ENCODE results near the gene OR1J1.

The OR1J1 gene, protein sequence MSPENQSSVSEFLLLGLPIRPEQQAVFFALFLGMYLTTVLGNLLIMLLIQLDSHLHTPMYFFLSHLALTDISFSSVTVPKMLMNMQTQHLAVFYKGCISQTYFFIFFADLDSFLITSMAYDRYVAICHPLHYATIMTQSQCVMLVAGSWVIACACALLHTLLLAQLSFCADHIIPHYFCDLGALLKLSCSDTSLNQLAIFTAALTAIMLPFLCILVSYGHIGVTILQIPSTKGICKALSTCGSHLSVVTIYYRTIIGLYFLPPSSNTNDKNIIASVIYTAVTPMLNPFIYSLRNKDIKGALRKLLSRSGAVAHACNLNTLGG

DNA sequence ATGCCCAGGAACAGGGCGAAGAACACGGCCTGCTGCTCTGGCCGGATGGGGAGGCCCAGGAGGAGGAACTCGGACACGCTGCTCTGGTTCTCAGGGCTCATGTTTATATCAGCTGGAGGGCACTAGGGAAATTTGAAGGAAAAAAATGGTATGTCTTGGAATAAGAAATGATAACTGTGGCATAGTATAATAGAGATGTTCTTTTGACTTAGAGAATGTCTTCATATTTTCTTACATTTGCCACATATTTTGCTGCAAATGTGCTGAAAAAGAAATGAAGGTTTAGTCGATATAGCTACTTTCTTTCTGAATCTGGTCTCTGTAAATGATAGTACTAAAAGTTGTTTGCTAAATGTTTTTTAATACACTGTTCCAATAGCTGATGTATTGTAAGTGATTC lies at the start of gene OR1J1:
TSS of gene OR1J1 (minus strand) at position 101 of the 400 bp plus-strand sequence. CDS start at position 101, 0 bp downstream.
- no peak for DNase-seq (ENCODE audit: low spot score)

DNA sequence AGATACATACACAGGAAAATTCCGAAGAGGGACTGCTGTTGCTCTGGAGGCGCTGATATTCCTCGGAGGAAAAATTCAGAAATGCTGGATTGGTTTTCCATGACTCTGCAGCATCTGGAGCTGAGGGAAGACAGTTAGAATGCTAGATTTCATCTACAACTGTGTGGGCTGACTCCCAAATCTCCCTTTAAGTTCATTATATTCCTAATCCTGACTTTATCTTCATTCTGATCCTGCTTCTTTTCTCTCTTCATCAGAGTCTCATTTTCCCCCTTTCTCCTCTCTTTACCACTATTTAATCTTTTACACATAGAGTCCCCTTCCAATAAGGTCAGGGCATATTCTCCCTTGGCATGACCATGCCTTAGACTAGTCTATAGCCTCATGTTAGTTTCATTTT lies 49.5 kb upstream of the OR1J1 start, which contains the start of gene OR1N1:
TSS of gene OR1N1 (minus strand) at position 101 of the 400 bp plus-strand sequence. CDS start at position 101, 0 bp downstream.
- DNase-seq (ENCODE audit: low spot score): no peak

DNA sequence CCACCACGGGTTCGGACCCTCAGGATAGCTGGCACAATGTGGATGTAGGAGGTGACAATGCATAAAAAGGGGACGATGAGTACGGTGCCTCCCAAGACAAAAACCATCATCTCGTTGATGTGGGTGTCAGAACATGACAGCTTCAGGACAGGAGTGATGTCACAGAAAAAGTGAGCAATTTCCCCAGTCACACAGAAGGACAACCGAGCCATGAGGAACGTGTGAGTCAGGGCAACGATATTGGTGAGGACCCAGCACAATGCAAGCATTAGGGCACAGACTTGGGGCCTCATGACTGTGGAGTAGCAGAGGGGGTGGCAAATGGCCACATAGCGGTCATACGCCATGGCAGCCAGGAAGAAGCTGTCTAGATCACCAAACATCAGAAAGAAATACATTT lies 48.9 kb upstream of the OR1J1 start:
- no peak for DNase-seq (ENCODE audit: low spot score)

DNA sequence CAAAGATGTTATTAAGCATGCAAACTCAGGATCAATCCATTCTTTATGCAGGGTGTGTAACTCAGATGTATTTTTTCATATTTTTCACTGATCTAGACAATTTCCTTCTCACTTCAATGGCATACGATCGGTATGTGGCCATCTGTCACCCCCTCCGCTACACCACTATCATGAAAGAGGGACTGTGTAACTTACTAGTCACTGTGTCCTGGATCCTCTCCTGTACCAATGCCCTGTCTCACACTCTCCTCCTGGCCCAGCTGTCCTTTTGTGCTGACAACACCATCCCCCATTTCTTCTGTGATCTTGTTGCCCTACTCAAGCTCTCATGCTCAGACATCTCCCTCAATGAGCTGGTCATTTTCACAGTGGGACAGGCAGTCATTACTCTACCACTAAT lies 41.6 kb upstream of the OR1J1 start:
- no peak for DNase-seq (ENCODE audit: low spot score)

DNA sequence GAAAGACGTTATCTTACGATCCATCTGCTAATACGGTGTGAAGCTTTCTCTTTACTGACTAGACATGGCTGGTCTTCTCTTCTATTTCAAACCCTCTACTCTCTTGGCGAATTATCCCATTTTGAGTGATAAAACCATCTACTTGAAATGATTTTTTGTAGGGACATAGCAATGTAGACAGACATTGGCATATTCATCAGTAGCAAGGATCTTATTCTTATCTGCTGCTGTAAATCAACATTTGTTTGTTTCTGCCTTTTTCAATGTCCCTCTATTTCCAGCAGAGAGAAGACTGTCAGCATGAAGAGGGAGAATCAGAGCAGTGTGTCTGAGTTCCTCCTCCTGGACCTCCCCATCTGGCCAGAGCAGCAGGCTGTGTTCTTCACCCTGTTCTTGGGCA lies 41.1 kb upstream of the OR1J1 start, which contains the start of gene OR1J4:
TSS of gene OR1J4 (plus strand) at position 301 of the 400 bp plus-strand sequence. CDS start at position 301, 0 bp downstream.
- DNase-seq (ENCODE audit: low spot score): no peak

DNA sequence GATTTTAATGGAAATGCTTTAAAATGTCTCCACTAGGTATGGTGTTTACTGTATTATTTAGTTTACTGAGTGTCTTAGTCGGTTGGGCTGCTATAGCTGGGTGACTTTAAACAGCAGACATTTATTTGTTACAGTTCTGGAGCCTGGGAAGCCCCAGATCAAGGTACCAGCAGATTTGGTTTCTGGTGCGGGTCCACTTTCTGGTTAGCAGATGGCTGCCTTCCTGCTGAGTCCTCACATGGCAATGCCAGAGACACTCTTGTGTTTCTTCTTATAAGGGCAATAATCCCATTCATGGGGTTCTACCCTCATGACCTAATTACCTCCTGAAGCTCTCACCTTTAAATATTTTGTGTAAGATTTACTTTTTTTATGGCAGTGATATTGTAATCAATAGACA lies 40.5 kb upstream of the OR1J1 start:
- DNase-seq (ENCODE audit: low spot score): no peak

DNA sequence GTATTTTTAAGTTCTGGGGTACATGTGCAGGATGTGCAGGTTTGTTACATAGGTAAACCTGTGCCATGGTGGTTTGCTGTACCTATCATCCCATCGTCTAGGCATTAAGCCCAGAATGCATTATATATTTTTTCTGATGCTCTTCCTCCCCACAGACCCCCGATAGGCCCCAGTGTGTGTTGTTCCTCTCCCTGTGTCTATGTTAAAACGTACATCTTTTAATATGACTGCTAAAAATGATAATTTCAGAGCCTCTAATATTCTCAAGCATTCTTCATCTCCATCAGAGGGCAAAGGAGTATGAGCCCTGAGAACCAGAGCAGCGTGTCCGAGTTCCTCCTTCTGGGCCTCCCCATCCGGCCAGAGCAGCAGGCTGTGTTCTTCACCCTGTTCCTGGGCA lies 32.8 kb upstream of the OR1J1 start, which contains the start of gene OR1J2:
TSS of gene OR1J2 (plus strand) at position 301 of the 400 bp plus-strand sequence. CDS start at position 301, 0 bp downstream.
- no peak for DNase-seq (ENCODE audit: low spot score)

DNA sequence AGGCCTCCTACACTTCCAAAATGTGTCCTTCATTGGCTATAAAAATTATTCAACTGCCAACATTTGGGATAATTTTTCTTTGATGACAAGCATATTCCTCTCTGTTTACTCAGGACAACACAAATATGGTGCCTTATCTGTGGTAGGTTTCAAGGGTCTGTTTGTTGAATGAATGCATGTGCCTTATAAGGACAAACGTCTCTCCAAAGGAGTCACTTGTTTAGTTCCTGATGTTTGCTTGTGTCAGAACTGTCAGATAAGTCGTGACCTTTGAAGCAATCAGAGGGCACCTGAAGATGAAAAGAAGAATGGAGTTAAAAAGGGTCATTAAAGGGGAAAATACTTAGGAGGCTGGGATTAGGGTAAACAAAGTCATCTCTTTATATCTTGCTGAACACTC lies 29.2 kb upstream of the OR1J1 start:
- DNase-seq (ENCODE audit: low spot score): no peak

DNA sequence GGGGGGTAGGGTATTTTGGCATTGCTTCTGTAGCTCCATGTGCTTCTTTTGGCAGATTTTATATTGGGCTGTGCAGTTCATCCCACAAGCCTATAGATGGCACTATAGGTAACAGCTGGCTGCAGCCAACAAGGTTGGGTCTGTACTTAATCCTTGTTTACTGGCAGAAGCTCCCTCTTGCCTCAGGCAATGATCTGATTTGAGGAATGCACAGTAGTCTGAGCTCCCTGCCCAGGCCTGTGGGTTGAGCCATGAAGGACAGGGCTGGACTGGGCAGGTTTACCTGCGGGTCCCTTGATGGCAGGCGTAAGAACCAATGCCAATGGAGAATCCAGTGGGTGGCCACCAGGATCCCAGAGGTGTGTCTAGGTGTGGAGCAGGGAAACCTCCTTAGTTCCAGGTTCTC lies 21.2 kb upstream of the OR1J1 start:
- DNase-seq (ENCODE audit: low spot score): peak; percentile 68

DNA sequence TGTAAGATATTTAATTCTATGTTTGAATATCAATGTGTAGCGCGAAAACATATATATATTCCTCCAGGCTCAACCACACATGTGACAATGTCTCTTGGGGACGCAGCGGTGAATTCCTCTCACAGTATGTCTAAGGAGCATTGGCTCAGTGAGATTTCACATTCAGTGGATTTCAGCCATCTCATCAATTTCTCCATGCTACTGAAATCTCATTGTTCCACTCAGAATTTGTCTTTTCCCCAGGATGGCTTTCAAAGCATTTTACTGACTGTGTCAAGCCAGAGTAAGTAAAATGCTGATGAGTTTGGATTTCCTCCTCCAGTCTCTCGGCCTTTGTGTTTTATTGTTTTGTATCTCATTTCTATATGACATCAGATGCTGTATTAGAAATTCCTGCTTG lies 1.3 kb upstream of the OR1J1 start:
- DNase-seq (ENCODE audit: low spot score): no peak

DNA sequence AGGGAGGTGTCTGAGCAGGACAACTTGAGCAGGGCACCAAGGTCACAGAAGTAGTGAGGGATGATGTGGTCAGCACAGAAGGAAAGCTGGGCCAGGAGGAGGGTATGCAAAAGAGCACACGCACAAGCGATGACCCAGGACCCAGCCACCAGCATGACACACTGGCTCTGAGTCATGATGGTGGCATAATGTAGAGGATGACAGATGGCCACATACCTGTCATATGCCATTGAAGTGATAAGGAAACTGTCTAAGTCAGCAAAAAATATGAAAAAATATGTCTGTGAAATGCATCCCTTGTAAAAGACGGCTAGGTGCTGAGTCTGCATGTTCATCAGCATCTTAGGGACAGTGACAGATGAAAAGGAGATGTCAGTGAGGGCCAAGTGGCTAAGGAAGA lies 380 bp downstream of the OR1J1 start:
- DNase-seq (ENCODE audit: low spot score): no peak

DNA sequence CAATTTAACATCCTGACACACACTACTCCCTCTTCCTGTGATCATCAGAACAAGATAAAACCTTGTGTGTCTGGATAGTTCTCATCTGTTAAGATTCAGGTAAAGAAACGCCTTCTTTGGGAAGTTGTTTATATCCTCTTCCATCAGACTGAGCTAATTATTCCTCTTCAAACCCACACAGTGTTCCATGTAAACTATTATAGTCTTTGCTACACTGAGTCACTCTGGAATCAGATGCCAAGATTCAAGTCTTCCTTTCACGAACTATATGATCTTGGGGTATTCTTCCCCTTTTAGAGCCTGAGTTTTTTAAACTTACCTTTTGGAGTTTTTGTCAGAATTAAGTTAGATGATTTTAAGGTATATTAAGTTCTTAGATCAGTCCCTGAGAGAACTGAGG lies 2.0 kb downstream of the OR1J1 start:
- DNase-seq (ENCODE audit: low spot score): no peak

DNA sequence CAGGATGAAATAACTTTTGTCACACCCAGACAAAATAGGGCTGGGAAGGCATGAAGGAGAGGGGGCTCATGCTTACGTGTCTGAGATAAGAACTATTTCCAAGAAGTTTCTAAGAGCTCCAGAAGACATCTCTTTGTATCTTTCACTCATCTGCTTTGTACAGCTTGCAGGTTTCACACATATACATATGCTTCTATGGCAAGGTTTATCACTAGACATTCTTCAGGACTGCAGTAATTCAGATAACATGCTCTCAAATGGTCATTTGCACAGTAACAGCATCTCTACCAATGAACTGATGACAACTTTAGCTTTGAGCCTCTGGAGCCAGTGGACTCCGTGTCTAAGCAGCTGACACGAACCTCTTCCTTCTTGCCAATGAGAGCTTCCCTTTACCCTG lies 3.2 kb downstream of the OR1J1 start:
- no peak for DNase-seq (ENCODE audit: low spot score)

DNA sequence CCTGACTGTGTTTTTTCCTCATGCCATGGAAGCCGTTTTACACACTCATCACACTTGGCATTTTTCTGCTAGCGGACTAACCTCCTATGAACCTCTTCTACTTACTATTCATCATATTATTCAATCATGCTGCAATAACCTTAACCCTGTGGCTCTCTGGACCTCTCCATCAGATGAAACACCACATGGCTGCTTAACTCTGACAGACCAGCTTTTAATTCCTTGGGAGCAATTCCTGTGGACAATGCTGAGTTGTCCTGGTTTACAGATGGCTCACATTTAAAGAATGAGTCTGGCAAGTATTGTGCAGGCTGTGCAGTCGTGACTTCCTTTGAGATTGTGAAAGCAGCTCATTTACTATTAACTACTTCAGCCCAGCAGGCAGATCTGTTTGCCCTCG lies 9.0 kb downstream of the OR1J1 start:
- no peak for DNase-seq (ENCODE audit: low spot score)

DNA sequence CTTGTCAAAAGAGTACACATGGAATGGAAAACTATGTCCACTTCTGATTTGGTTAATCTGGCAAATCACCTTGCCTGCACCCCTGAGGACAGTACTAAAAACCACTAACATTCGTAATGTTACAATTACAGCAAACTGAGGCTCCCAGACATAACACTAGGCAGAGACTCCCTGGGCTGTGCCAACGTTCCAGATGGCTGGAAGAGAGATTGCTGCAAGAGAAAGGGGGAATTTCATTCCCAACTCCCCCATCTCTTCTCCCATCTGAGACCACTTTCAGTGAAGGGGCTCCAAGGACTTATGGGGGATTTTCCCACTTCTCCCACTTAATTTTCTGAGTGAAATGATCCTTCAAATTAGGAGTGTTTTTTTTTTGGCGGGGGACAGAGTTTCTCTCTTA lies 11.3 kb downstream of the OR1J1 start:
- DNase-seq (ENCODE audit: low spot score): no peak

DNA sequence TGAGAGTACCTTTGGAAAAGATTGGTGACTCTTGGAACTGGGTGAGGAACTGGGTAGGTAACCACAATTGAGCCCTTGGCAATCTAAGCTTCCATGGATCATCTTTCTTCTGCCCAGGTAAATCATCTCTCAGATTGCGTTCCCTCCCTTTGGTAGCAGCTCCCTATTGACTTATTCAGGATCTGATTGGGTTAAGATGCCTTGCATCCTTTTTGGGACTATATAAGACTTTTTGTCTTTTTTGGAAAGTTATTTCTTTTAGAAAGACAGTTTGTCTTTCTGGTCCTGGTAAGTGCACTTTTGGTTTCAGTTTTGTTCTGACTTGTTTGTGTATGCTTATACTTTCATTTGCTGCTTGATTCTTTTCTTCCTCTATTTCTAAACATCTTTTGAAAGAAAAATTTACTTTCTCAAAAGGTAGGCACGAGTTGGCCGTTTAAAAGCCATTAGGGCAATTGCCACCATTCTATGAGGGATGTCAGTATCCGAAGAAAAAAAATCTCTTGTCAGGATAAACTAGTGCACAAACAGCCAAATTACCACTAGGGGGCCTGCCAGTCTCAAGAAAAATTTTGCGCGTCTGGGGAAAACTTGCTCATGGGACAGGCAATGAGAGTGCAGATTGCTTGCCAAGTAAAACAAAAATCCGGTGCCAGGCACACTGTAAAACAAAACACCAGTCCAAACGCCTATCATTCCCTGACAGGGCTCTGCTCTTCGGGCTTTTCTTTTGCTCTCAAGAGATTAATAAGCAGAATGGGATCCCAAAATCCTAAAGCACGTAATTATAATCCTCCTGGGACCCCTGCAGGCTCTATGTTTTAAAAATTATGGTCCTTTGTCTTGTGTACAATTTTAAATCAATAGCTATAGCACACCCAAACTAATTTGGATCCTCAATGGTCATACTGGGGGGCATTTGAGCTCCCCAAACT lies 12.8 kb downstream of the OR1J1 start:
- DNase-seq (ENCODE audit: low spot score): peak; percentile 90

DNA sequence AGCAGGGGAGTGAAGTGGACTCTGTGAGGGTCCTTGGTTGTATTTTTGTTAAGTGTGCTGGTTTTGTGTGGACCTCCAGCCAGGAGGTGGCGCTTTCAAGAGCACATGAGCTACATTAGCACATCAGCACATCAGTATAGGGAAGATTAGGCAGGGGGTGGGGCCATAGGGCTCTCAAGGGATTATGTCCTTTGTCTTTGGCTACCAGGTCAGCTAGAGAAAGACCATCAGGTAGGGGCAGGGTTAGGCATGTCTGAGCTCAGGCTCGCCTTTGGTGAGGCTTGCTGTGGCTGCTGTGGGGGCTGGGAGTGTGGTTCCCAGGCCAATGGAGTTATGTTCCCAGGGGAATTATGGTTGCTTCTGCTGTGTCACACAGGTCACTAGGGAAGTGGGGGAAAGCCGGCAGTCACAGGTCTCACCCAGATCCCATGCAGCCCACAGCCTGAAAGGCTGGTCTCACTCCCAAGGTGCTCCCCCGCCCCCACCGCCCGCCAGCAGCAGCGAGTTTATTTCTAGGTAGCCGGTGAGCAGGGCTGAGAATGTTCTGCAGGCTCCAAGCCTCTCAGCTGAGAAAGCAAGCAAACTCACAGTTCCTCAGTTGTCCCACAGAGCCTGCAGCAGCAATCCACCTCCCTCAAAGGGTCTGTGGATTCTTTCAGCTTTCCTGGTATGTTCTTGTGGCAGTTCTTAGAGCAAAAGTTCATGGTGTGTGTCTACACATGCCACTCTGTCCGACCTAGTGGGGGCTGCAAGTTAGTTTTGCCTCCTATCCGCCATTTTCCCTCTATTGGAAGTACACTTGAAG lies 13.7 kb downstream of the OR1J1 start:
- peak; percentile 79 for DNase-seq (ENCODE audit: low spot score)

DNA sequence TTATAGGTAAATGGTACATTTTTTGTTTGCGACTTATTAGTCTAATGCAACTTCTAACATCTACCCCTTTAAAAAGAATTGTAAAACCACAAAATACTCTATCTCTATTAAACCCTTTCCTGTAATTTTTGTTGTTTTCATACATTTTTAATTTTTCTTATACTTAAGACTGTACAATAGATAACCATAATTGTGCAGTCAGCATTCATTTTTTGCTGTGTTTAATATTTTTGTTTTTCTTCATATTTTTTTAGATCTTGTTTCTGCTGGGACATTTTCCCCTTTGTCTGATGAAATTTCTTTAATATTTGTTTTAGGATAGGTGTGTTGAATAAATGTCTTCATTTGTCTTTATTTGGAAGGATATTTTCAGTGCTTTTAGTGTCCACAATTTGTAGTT lies 19.9 kb downstream of the OR1J1 start:
- DNase-seq (ENCODE audit: low spot score): no peak

DNA sequence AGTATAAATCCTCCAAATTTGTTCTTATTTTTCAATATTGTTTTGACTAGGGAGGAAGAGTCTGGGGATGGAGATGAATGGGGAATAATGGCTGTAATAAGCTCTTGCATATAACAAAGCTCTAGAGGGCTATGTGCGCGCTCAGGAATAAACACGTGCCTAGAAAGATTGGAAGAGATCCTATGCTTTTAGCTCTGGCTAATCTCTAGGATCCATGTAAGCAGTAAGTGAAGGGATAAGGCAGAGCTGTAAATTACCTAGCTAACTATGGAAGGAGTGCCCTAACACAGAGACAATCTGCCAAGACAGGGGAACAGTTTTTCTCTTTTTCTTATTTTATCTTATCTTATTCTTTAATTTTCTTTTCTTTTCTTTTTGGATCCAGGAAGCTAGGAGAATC lies 21.6 kb downstream of the OR1J1 start:
- DNase-seq (ENCODE audit: low spot score): no peak

DNA sequence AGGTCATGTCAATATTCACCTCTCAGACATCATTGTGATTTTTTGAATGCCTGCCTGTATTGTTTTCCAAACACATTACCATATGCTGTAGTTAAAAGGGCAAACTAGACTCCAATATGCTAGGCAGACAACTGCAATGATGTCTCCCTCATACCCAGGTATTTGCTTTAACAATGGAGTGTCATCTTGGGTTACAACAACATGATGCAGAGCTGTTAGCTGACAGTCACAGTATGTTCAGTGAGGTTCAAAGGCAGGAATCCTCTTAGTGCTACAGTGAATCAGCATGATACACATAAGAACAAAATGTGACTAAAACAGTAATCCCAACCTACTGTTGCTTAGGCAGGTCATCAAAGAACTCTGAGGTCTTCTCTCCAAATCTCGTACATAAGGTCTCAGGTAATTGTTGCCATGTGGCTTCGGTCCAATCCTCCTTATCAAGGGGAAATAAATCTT lies 24.0 kb downstream of the OR1J1 start:
- DNase-seq (ENCODE audit: low spot score): no peak

DNA sequence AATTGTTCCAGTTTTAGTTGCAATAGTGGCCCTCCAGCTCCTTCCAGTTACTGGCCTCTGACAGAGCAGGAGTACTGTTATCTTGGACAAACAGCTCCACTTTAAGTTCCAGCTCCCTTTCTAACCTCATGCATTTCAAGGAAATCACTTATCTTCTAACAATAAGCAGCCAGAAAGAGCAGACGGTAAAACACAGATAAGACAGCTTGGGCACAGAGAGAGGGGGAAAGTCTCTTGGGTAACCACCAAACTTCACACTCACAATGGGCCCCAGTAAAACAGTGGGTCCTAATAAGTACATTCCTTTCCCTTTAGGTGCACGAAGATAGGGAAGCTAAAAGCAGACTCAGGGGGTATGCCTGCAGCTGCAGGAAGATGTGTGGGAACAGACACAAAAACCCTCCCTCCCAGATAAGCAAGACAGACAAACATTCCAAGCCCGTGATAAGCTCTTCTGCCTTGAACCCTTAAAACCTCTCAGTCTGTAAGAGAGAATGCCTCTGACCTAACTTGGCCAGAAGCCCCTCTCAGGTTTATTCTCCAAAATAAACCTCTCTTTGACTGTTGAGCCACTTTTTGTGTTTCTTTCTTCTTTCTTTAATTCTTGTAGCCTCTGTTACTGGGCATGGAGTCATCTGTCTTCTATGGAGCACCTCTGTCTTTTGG lies 30.8 kb downstream of the OR1J1 start:
- DNase-seq (ENCODE audit: low spot score): no peak
